ENCODE results near the gene LENG8. TPM values are rescaled to one million over a fixed set of nuclear protein-coding genes. Genes with fewer than 3 reads are reported as not detected.

The LENG8 gene
- total and polyA plus RNA-seq, 10 of the 15 experiments (the other 5 are each of a cell fraction or from before 2014, with no cell fraction given): 2.3 to 145 (median 34.4) TPM

- no peak overlapping the region for H3K27ac ChIP-seq (ENCODE audit: control insufficient read depth, insufficient read depth)
- ATAC-seq: no peak
- no peaks in the 10 kb centered on the region; a peak in 1 of 4 replicates for H3K27me3 ChIP-seq (replicated peaks in 1 of 2; ENCODE audit: control insufficient read depth in 2 of 2, insufficient read depth in 2 of 2, low read length in 1 of 2)
- FAIRE-seq: no peak
- H3K79me2 ChIP-seq (ENCODE audit: control insufficient read depth, insufficient read depth, low read length): no peaks in the 10 kb centered on the region
- 96% methylated on average over 4 of the region's 11 CpGs for WGBS (ENCODE audit: insufficient coverage, insufficient replicate concordance, low lambda C conversion rate, missing lambda C conversion rate)
- H3K4me3 ChIP-seq: no peak overlapping the region
- H3K9me3 ChIP-seq (replicated peaks; ENCODE audit: control insufficient read depth, insufficient read depth, low read length): no peaks in the 10 kb centered on the region
- H3K4me2 ChIP-seq (ENCODE audit: control insufficient read depth, insufficient read depth): no peak overlapping the region
- H3K36me3 ChIP-seq (ENCODE audit: control insufficient read depth in 2 of 2, insufficient read depth in 2 of 2, low read length in 1 of 2): no peaks in the 10 kb centered on the region; a peak in 1 of 4 replicates
- H3K9ac ChIP-seq (ENCODE audit: control insufficient read depth, insufficient read depth, low read length): no peak overlapping the region
- no peak for DNase-seq (ENCODE audit: low read depth, low spot score)
- BruUV-seq (replicated peaks): no TSS peak
- CTCF ChIA-PET: no interaction called here
- intact Hi-C loops (cut with micrococcal nuclease; ENCODE audit: unreplicated experiment): no loop called here
- POLR2A ChIA-PET: interaction anchor here (1.0 kb wide), 2 partner anchors 15 to 17 kb away, joined by 3 read pairs; partner anchors contain the start of gene LENG8
- RAD21 ChIA-PET (ENCODE audit: unreplicated experiment): no interaction called here
- SMC1A ChIA-PET (ENCODE audit: uncharacterized antibody, unreplicated experiment): no interaction called here
- no peak for TF ChIP-seq ZNF207 (IDR thresholded peaks at IDR 0.05; ENCODE audit: borderline replicate concordance)
- no peak for TF ChIP-seq POLR2A (IDR thresholded peaks at IDR 0.05; ENCODE audit: low read depth, low read length)
- TF ChIP-seq MTA2 (IDR thresholded peaks at IDR 0.05; ENCODE audit: low read depth): no peak
- no peak for TF ChIP-seq SMARCA5 (IDR thresholded peaks at IDR 0.05)
- no peak for TF ChIP-seq ATF7 (IDR thresholded peaks at IDR 0.05; ENCODE audit: low read depth)
- TF ChIP-seq ZSCAN29 (IDR thresholded peaks at IDR 0.05): no peak
- H4K20me1 ChIP-seq (ENCODE audit: control insufficient read depth, insufficient read depth): no peaks in the 10 kb centered on the region; the same call in 1 of the 2 replicates
- H3K4me1 ChIP-seq (ENCODE audit: control insufficient read depth, insufficient read depth, low read length): no peaks in the 10 kb centered on the region
- in situ Hi-C loops (cut with MboI): no loop called here
- no peak overlapping the region for H2AFZ ChIP-seq (ENCODE audit: control insufficient read depth, low read depth, low read length)
Observed at GRCh38 chr19:54431255-54431838, 17.7 kb upstream of the LENG8 start.

GRCh38 chr19:54432144-54432738 lies 16.8 kb upstream of the LENG8 start:
- no peaks in the 10 kb centered on the region; the same call in 1 of the 2 replicates for H4K20me1 ChIP-seq (ENCODE audit: control insufficient read depth, insufficient read depth)
- no peak overlapping the region for H3K9ac ChIP-seq (ENCODE audit: control insufficient read depth, insufficient read depth, low read length)
- ChIA-PET SMC1A (ENCODE audit: uncharacterized antibody, unreplicated experiment) (no interaction called here), POLR2A (no interaction called here), CTCF (no interaction called here), RAD21 (ENCODE audit: unreplicated experiment) (no interaction called here)
- intact Hi-C loops (cut with micrococcal nuclease; ENCODE audit: unreplicated experiment): no loop called here
- H3K4me1 ChIP-seq (ENCODE audit: control insufficient read depth, insufficient read depth, low read length): no peaks in the 10 kb centered on the region
- no peaks in the 10 kb centered on the region; a peak in 1 of 4 replicates for H3K36me3 ChIP-seq (ENCODE audit: control insufficient read depth in 2 of 2, insufficient read depth in 2 of 2, low read length in 1 of 2)
- no peak overlapping the region for H3K4me3 ChIP-seq
- ATAC-seq (no peak), DNase-seq (ENCODE audit: low read depth, low spot score) (no peak), FAIRE-seq (no peak)
- no peaks in the 10 kb centered on the region for H3K27me3 ChIP-seq (replicated peaks in 1 of 2; ENCODE audit: control insufficient read depth in 2 of 2, insufficient read depth in 2 of 2, low read length in 1 of 2)
- no TSS peak for BruUV-seq (replicated peaks)
- H3K4me2 ChIP-seq (ENCODE audit: control insufficient read depth, insufficient read depth): no peak overlapping the region
- no peak overlapping the region for H3K27ac ChIP-seq (ENCODE audit: control insufficient read depth, insufficient read depth)
- no peaks in the 10 kb centered on the region for H3K9me3 ChIP-seq (replicated peaks; ENCODE audit: control insufficient read depth, insufficient read depth, low read length)
- WGBS (ENCODE audit: insufficient coverage, insufficient replicate concordance, low lambda C conversion rate, missing lambda C conversion rate): 64% methylated on average over 10 of the region's 10 CpGs
- H2AFZ ChIP-seq (ENCODE audit: control insufficient read depth, low read depth, low read length): no peak overlapping the region
- in situ Hi-C loops (cut with MboI): no loop called here
- no peaks in the 10 kb centered on the region for H3K79me2 ChIP-seq (ENCODE audit: control insufficient read depth, insufficient read depth, low read length)
- TF ChIP-seq STAT1 (conservative IDR thresholded peaks at IDR 0.05) (no peak), CHD1 (IDR thresholded peaks at IDR 0.05; ENCODE audit: low read depth, low read length) (no peak), YBX1 (IDR thresholded peaks at IDR 0.05) (no peak), YY1 (IDR thresholded peaks at IDR 0.05; ENCODE audit: low read depth, low read length) (no peak), SKIL (IDR thresholded peaks at IDR 0.05; ENCODE audit: low read depth, poor library complexity, severe bottlenecking) (no peak), MXI1 (IDR thresholded peaks at IDR 0.05; ENCODE audit: low read depth, low read length) (no peak), SMAD5 (IDR thresholded peaks at IDR 0.05; ENCODE audit: low read depth) (no peak), LARP7 (IDR thresholded peaks at IDR 0.05) (no peak), ZNF622 (IDR thresholded peaks at IDR 0.05) (no peak)

Measured in GM12878 (cell line).